MM.1S (cell line): ENCODE measurements around the gene EPN3.

Experiments
- DNase-seq: peaks from one replicate; pipeline ENCODE4 v3.0.0-alpha.2; 2015
- H2AFZ ChIP-seq: fragments of 300-600 bp; sonication (generic); 2 replicates; pipeline ENCODE4 v1.6.0; 2016; ENCODE audit warnings: antibody characterized with exemption, low read length
- H3F3A ChIP-seq: fragments of 300-600 bp; sonication (generic); 2 replicates; pipeline ENCODE4 v1.6.1; 2016; ENCODE audit warnings: mild to moderate bottlenecking, antibody characterized with exemption, low read length, moderate library complexity, mixed read lengths; ENCODE audit not compliant: insufficient read depth
- H3K27ac ChIP-seq: fragments of 300-600 bp; sonication (generic); 2 replicates; pipeline ENCODE4 v1.5.1; 2016; ENCODE audit warnings: mild to moderate bottlenecking, low read length
- H3K27me3 ChIP-seq: fragments of 300-600 bp; sonication (generic); replicated peaks from 2 replicates; pipeline ENCODE4 v1.6.0; 2016; ENCODE audit warnings: low read length; ENCODE audit not compliant: insufficient read depth
- H3K36me3 ChIP-seq: fragments of 300-600 bp; sonication (generic); replicated peaks from 2 replicates; pipeline ENCODE4 v1.6.1; 2016; ENCODE audit warnings: mild to moderate bottlenecking, low read length, mixed read lengths; ENCODE audit not compliant: insufficient read depth
- H3K4me1 ChIP-seq: fragments of 300-600 bp; sonication (generic); 2 replicates; pipeline ENCODE4 v1.6.1; 2016; ENCODE audit warnings: low read length, mixed read lengths
- H3K4me2 ChIP-seq: fragments of 300-600 bp; sonication (generic); 2 replicates; pipeline ENCODE4 v1.6.0; 2016; ENCODE audit warnings: low read depth, low read length
- H3K4me3 ChIP-seq: fragments of 300-600 bp; sonication (generic); 2 replicates; pipeline ENCODE4 v1.5.1; 2016; ENCODE audit warnings: low read length, mixed read lengths
- H3K79me2 ChIP-seq: fragments of 300-600 bp; sonication (generic); 2 replicates; pipeline ENCODE4 v1.6.1; 2016; ENCODE audit warnings: mixed run types, low read length, mixed read lengths
- H3K9ac ChIP-seq: fragments of 300-600 bp; sonication (generic); 2 replicates; pipeline ENCODE4 v1.6.1; 2016; ENCODE audit warnings: low read length, mixed read lengths
- H3K9me2 ChIP-seq: fragments of 300-600 bp; sonication (generic); replicated peaks from 2 replicates; pipeline ENCODE4 v1.6.1; 2016; ENCODE audit warnings: mild to moderate bottlenecking, low read length, mixed read lengths; ENCODE audit not compliant: insufficient read depth
- H3K9me3 ChIP-seq: fragments of 300-600 bp; sonication (generic); replicated peaks from 2 replicates; pipeline ENCODE4 v1.6.1; 2016; ENCODE audit warnings: mild to moderate bottlenecking, low read length, mixed read lengths; ENCODE audit not compliant: insufficient read depth
- H4K20me1 ChIP-seq: fragments of 300-600 bp; sonication (generic); 2 replicates; pipeline ENCODE4 v1.6.1; 2016; ENCODE audit warnings: mild to moderate bottlenecking, low read length, moderate library complexity, mixed read lengths; ENCODE audit not compliant: insufficient read depth
- EZH2 ChIP-seq: fragments of 300-600 bp; sonication (generic); optimal IDR thresholded peaks from 2 replicates; pipeline ENCODE3; 2017; ENCODE audit warnings: low read depth, mild to moderate bottlenecking, antibody characterized with exemption, low read length, mixed read lengths
- EZH2phosphoT487 ChIP-seq: fragments of 300-600 bp; sonication (generic); IDR thresholded peaks from 2 replicates; pipeline ENCODE4 v1.6.1; 2018; ENCODE audit warnings: antibody characterized with exemption, low read length
- TF ChIP-seq, protein P1 (sequence below): fragments of 300-600 bp; sonication (generic); IDR thresholded peaks from 2 replicates; pipeline ENCODE4 v1.5.1; 2016; ENCODE audit warnings: antibody characterized with exemption, low read length, mixed read lengths

EPN3 gene

DNA sequence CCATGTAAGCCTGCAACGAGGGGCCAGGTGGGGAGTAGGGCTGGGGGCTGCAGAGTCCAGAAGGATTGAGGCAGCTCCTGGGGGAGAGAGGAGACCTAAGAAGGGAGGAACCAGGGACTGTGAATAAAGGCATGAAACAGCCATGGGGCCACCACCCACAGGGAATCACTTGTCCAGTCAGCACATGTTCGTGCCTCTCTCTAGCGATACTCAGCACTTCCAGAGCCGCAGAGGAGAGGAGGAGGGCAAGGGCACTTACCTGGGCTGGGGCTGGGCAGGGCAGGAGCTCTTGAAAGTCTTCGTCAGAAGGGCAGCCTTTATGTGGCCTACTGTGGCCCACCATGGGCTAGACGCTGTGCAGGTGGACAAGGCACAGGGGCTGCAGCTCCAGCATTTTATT, 52.2 kb downstream of the EPN3 start:
- Histone ChIP-seq H3K4me1 (no peaks in the 10 kb centered on the region), H3K4me2 (no peak overlapping the region), H3K9me3 (no peaks in the 10 kb centered on the region), H4K20me1 (no peaks in the 10 kb centered on the region), H3K27me3 (peaks cover 94% of the 10 kb centered on the region), H3F3A (no peaks in the 10 kb centered on the region), H3K4me3 (no peak overlapping the region), H3K9ac (no peak overlapping the region), H3K27ac (no peak overlapping the region), H3K79me2 (no peaks in the 10 kb centered on the region), H2AFZ (no peak overlapping the region), H3K36me3 (no peaks in the 10 kb centered on the region), H3K9me2 (no peaks in the 10 kb centered on the region)
- TF ChIP-seq EZH2phosphoT487 = no peak
- TF ChIP-seq, protein P1, sequence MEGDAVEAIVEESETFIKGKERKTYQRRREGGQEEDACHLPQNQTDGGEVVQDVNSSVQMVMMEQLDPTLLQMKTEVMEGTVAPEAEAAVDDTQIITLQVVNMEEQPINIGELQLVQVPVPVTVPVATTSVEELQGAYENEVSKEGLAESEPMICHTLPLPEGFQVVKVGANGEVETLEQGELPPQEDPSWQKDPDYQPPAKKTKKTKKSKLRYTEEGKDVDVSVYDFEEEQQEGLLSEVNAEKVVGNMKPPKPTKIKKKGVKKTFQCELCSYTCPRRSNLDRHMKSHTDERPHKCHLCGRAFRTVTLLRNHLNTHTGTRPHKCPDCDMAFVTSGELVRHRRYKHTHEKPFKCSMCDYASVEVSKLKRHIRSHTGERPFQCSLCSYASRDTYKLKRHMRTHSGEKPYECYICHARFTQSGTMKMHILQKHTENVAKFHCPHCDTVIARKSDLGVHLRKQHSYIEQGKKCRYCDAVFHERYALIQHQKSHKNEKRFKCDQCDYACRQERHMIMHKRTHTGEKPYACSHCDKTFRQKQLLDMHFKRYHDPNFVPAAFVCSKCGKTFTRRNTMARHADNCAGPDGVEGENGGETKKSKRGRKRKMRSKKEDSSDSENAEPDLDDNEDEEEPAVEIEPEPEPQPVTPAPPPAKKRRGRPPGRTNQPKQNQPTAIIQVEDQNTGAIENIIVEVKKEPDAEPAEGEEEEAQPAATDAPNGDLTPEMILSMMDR = no peak
- no peak for TF ChIP-seq EZH2
- no peak for DNase-seq

DNA sequence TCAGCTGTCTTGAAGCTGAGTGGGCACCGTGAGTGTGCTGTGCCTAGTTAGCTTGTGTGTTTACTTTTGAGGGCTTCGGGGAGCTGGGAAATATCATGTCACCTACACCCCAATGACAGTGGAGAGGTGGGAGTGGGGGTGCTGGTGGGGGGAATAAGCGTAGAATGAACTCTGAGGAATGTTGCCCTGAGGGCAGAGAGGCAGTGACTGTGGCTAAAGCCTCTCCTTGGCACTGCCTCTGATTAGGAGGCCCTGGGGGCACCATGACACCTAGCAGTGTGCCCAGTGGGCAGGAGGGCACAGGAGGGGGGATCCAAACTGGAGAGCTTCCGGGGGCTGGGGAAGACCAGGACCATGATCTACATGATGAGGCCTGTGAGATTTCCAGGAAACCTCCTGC, 52.8 kb downstream of the EPN3 start:
- H3K79me2 ChIP-seq = no peaks in the 10 kb centered on the region
- H3K4me3 ChIP-seq = no peak overlapping the region
- H3K9me3 ChIP-seq = no peaks in the 10 kb centered on the region
- no peak overlapping the region for H3K4me2 ChIP-seq
- H3K9me2 ChIP-seq = no peaks in the 10 kb centered on the region
- no peaks in the 10 kb centered on the region for H3F3A ChIP-seq
- H3K27me3 ChIP-seq = peaks cover 88% of the 10 kb centered on the region
- DNase-seq = no peak
- H4K20me1 ChIP-seq = no peaks in the 10 kb centered on the region
- H3K4me1 ChIP-seq = no peaks in the 10 kb centered on the region
- no peak overlapping the region for H3K27ac ChIP-seq
- TF ChIP-seq, protein P1 = no peak
- no peak for TF ChIP-seq EZH2phosphoT487
- no peak for TF ChIP-seq EZH2
- H3K36me3 ChIP-seq = no peaks in the 10 kb centered on the region
- no peak overlapping the region for H3K9ac ChIP-seq
- H2AFZ ChIP-seq = no peak overlapping the region

DNA sequence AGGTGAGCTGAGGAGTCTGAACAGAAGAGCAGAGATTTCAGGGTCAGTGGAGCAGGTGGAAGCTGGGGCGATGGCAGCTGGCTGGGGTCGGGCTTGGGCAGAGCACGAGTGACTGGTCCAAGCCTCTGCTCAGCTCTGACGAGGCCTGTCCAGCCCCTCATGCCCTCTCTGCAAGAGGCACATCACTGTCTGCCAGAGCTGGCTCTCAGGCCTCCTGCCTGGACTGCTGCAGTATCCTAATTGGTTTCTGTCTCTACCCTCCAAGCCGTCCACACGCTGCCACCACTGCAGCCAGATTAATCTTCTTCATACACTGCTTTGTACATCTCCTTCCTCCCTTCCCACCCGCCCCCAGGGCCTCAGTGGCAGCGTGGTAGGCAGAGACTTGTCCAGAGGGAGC, 53.4 kb downstream of the EPN3 start:
- no peak overlapping the region for H3K9ac ChIP-seq
- no peak overlapping the region for H3K4me2 ChIP-seq
- H3F3A ChIP-seq = no peaks in the 10 kb centered on the region
- H3K4me1 ChIP-seq = no peaks in the 10 kb centered on the region
- no peak overlapping the region for H3K27ac ChIP-seq
- no peaks in the 10 kb centered on the region for H3K36me3 ChIP-seq
- H3K9me2 ChIP-seq = no peaks in the 10 kb centered on the region
- H3K27me3 ChIP-seq = peaks cover 83% of the 10 kb centered on the region
- no peaks in the 10 kb centered on the region for H3K79me2 ChIP-seq
- H2AFZ ChIP-seq = no peak overlapping the region
- DNase-seq = no peak
- H3K4me3 ChIP-seq = no peak overlapping the region
- H3K9me3 ChIP-seq = no peaks in the 10 kb centered on the region
- H4K20me1 ChIP-seq = no peaks in the 10 kb centered on the region
- no peak for TF ChIP-seq EZH2phosphoT487

DNA sequence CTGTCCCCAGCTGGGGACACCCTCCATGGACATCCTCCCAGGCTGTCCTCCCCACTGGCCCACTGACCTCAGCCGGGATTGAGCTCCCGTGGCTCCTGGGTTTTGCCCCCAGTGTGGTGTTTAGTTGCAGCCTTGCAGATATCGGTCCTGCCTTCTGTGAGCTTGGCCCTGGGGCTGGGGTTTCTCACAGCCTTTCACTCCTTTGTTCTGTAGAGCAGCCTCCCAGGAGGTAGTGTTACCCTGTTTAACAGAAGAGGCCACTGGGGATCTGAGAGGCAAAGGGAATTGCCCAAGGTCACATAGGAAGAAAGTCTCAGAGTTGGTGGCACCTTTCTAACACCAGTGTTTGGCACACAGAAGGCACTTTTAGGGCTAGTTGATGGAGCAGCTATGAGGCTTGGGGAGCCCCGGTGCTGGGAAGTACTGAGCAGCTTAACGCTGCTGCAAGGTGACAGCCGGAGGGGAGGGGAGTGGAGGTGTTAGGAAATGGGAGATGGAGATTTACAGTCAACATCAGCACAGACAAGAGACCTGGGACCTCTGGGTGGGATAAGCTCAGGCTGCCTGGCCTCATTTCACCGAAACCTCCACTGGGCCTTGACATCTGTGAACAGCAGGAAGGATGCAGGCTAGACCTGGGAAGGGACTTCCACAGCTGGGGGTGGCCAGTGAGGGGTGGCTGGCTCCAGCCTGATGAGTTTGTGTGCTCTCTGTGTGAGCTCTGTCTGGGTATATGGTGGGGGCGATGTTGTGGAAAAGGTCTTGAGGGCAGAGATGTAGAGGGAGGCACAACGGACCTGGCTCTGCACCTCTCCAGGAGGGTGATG, 54.1 kb downstream of the EPN3 start:
- Histone ChIP-seq H3K27ac (no peak overlapping the region), H3K27me3 (peaks cover 81% of the 10 kb centered on the region), H3K4me3 (no peak overlapping the region)

More for the DNA sequence above, 54.1 kb downstream of the EPN3 start:
- no peaks in the 10 kb centered on the region for H3K36me3 ChIP-seq
- H4K20me1 ChIP-seq = no peaks in the 10 kb centered on the region
- H3K9me2 ChIP-seq = no peaks in the 10 kb centered on the region
- no peaks in the 10 kb centered on the region for H3K79me2 ChIP-seq
- DNase-seq = no peak
- H3K9ac ChIP-seq = no peak overlapping the region
- TF ChIP-seq EZH2 (no peak), EZH2phosphoT487 (no peak)
- TF ChIP-seq, protein P1 = no peak
- no peaks in the 10 kb centered on the region for H3K4me1 ChIP-seq
- H3K4me2 ChIP-seq = no peak overlapping the region
- H2AFZ ChIP-seq = no peak overlapping the region
- no peaks in the 10 kb centered on the region for H3F3A ChIP-seq
- H3K9me3 ChIP-seq = no peaks in the 10 kb centered on the region
